VCaP (cell line): ENCODE measurements around the gene SIGLEC6.
"Not testable (repeated sequence)": the region's sequence is repeated elsewhere in the genome, so short reads cannot be mapped to it uniquely, and the experiment has no call there.

Experiments used
- H3K27ac ChIP-seq: fragments of 450-650 bp; 2 replicates; pipeline ENCODE4 v1.5.1; 2017
- CTCF ChIP-seq: fragments of 450-650 bp; conservative IDR thresholded peaks from 2 replicates; pipeline ENCODE4 v1.5.1; 2017; ENCODE audit warnings: mild to moderate bottlenecking, moderate library complexity

Gene SIGLEC6

GRCh38 chr19:51508059-51508733 is 23.3 kb downstream of the SIGLEC6 start:
- no peak for TF ChIP-seq CTCF
- H3K27ac ChIP-seq, result no peak overlapping the region

GRCh38 chr19:51507640-51508058 is 23.8 kb downstream of the SIGLEC6 start:
- H3K27ac ChIP-seq, result no peak overlapping the region
- TF ChIP-seq CTCF, result no peak

- TF ChIP-seq CTCF, result no peak
- H3K27ac ChIP-seq, result no peak overlapping the region
These were observed 24.3 kb downstream of the SIGLEC6 start for GRCh38 chr19:51507192-51507591.

GRCh38 chr19:51505904-51506303 is 25.6 kb downstream of the SIGLEC6 start:
- H3K27ac ChIP-seq, result no peak overlapping the region
- TF ChIP-seq CTCF, result no peak

- no peak overlapping the region for H3K27ac ChIP-seq
- TF ChIP-seq CTCF, result no peak
These were observed 27.6 kb downstream of the SIGLEC6 start for GRCh38 chr19:51503896-51504295.

- H3K27ac ChIP-seq, result no peak overlapping the region
- no peak for TF ChIP-seq CTCF
These were observed 28.1 kb downstream of the SIGLEC6 start for GRCh38 chr19:51503286-51503817.

- H3K27ac ChIP-seq, result no peak within 1 kb of the TSS
- TF ChIP-seq CTCF, result no peak
These were observed 29.7 kb downstream of the SIGLEC6 start, which contains the start of gene SIGLEC12 for GRCh38 chr19:51501594-51502263. TSS of gene SIGLEC12 (minus strand) at chr19:51501800. CDS start at chr19:51501733, 67 bp downstream.

- not testable (repeated sequence) for H3K27ac ChIP-seq
These were observed 30.5 kb downstream of the SIGLEC6 start for GRCh38 chr19:51500931-51501330.
